Thyroid gland (tissue), 4 donors: Measurements from ENCODE around the gene GALNT10.

Experiments used
- CTCF ChIP-seq, 6 experiments: fragments of 200-600 bp in 3 of 6; fragments of 450-650 bp in 3 of 6; sonication (generic) in 3 of 6; IDR thresholded peaks; one replicate each; pipeline ENCODE4 v1.5.1; 2016 to 2019; ENCODE audit warnings: antibody characterized with exemption in 6 of 6, mild to moderate bottlenecking in 2 of 6, inconsistent platforms in 1 of 6, moderate library complexity in 1 of 6
- POLR2A ChIP-seq, 2 donors: fragments of 450-650 bp; IDR thresholded peaks; one replicate each; pipeline ENCODE4 v1.6.1; 2017; ENCODE audit warnings: antibody characterized with exemption in 2 of 2, mild to moderate bottlenecking in 2 of 2, moderate library complexity in 1 of 2

DNA sequence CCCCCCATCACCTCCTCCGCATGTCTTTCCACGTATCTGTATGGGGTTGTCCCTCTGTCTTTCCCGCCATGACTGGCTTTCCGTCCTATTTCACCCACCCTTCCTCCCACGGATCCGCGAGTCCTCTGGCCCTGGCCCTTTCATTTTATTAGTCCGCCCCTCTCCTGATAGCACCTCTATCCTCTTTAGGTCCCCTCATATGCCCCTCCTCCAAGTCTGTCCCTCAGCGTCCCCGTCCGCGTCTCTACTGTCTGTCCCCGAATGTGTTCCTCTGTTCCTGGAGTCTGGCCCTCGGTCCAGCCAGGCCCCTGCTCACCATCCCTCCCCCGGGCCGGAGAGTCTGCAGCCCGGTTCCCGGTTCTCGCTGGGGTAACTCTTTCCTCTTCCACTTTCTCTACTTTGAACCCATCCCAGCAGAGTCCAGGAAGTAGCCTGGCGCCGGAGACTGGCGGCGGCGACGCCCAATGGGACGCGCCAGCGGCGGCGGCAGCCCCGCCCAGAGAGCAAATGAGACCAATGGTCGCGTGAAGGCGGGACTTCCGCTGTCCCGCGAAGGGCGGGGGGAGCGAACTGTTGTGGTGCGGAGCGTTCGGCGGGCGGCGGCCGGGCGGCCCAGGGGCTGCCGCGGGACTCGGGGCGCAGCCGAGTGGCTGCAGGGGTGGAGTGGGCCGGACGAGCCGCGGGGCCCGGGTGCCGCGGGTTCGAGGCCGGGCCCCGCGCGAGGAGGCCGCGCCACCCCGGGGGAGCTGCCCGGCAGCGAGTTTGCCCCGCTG is 255.1 kb downstream of the GALNT10 start, which contains the start of gene SAP30L:
- TF ChIP-seq CTCF (IDR thresholded peaks at IDR 0.05): no peak
- TF ChIP-seq POLR2A (IDR thresholded peaks at IDR 0.05): peak in 1 of 2 donors; percentile 92
